ENCODE measurements around the gene PCNA.

The PCNA gene

GRCh38 chr20:5119435-5120184 lies at the start of gene PCNA:
Gene PCNA, minus strand, starts transcription at chr20:5119958. Its CDS starts 160 bp downstream, at chr20:5119798.
- DNase-seq (ENCODE audit: low read depth): peak; percentile 90

GRCh38 chr20:5168651-5169396 lies 49.1 kb upstream of the PCNA start:
- no peak for DNase-seq (ENCODE audit: low read depth)

- no peak for DNase-seq (ENCODE audit: low read depth)
These were observed 45.2 kb upstream of the PCNA start for GRCh38 chr20:5164645-5165625.

GRCh38 chr20:5161536-5162164 lies 41.9 kb upstream of the PCNA start:
- DNase-seq (ENCODE audit: low read depth): no peak

- DNase-seq (ENCODE audit: low read depth): no peak
These were observed 41.1 kb upstream of the PCNA start for GRCh38 chr20:5160882-5161281.

GRCh38 chr20:5159928-5160327 lies 40.2 kb upstream of the PCNA start:
- no peak for DNase-seq (ENCODE audit: low read depth)

- no peak for DNase-seq (ENCODE audit: low read depth)
These were observed 37.1 kb upstream of the PCNA start for GRCh38 chr20:5156675-5157448.

- DNase-seq (ENCODE audit: low read depth): no peak
These were observed 35.6 kb upstream of the PCNA start for GRCh38 chr20:5155404-5155803.

- no peak for DNase-seq (ENCODE audit: low read depth)
These were observed 34.8 kb upstream of the PCNA start for GRCh38 chr20:5154543-5154925.

GRCh38 chr20:5153612-5154542 lies 34.1 kb upstream of the PCNA start:
- no peak for DNase-seq (ENCODE audit: low read depth)

GRCh38 chr20:5153152-5153467 lies 33.4 kb upstream of the PCNA start:
- DNase-seq (ENCODE audit: low read depth): no peak

- no peak for DNase-seq (ENCODE audit: low read depth)
These were observed 30.7 kb upstream of the PCNA start for GRCh38 chr20:5150226-5151076.

GRCh38 chr20:5149892-5150225 lies 30.1 kb upstream of the PCNA start:
- no peak for DNase-seq (ENCODE audit: low read depth)

GRCh38 chr20:5148581-5148980 lies 28.8 kb upstream of the PCNA start:
- no peak for DNase-seq (ENCODE audit: low read depth)

GRCh38 chr20:5146871-5147592 lies 27.3 kb upstream of the PCNA start:
- no peak for DNase-seq (ENCODE audit: low read depth)

- DNase-seq (ENCODE audit: low read depth): no peak
These were observed 26.4 kb upstream of the PCNA start for GRCh38 chr20:5146099-5146668.

GRCh38 chr20:5145365-5146098 lies 25.8 kb upstream of the PCNA start:
- no peak for DNase-seq (ENCODE audit: low read depth)

GRCh38 chr20:5143851-5144250 lies 24.1 kb upstream of the PCNA start:
- no peak for DNase-seq (ENCODE audit: low read depth)

All from stimulated activated CD8-positive, alpha-beta memory T cell treated with anti-CD3 and anti-CD28 coated beads, Interleukin-12 subunit alpha, Interleukin-12 subunit beta, amount 100 ng/mL, for 1 hour (primary cell).